Measurements from ENCODE around the gene PROSER2. TPM values are rescaled to one million over a fixed set of nuclear protein-coding genes. Genes with fewer than 3 reads are reported as not detected.

The PROSER2 gene
- total and polyA plus RNA-seq, 2 donors (not counting 3 experiments of a cell fraction or from before 2014, with no cell fraction given): 5.9 to 22.6 TPM

DNA sequence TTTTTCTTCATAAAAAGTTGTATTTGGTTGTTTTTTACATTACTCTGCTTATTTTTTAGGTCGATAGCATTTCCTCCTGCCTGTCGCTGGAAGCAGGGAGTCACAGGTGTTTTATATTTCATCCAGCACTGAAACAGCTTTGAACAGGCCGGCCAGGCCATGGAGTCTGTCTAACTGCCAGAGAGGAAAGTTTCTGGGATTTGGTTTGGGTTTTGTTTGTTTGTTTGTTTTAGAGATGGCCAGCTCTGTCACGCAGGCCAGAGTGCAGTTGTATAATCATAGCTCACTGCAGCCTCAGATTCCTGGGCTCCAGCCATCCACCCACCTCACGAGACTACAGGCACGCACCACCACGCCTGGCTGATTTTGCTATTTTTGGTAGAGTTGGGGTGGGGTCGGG lies 23.4 kb downstream of the PROSER2 start:
- no peak overlapping the region for H3K9ac ChIP-seq (replicated peaks; ENCODE audit: extremely low read depth, insufficient read depth, low read length)
- FAIRE-seq: no peak
- no peak for DNase-seq (ENCODE audit: low read depth, low spot score)
- no peaks in the 10 kb centered on the region for H3K27me3 ChIP-seq (ENCODE audit: control insufficient read depth in 2 of 2, insufficient read depth in 2 of 2, low read length in 2 of 2)
- BruUV-seq (replicated peaks): no TSS peak
- intact Hi-C loops (cut with micrococcal nuclease): no loop called here
- peaks cover 3% of the 10 kb centered on the region for H3K79me2 ChIP-seq (ENCODE audit: control insufficient read depth, insufficient read depth, low read length)
- TF ChIP-seq CTCF (IDR thresholded peaks at IDR 0.05; ENCODE audit: extremely low read depth in 1 of 2, insufficient read depth in 1 of 2, low read depth in 1 of 2, low read length in 2 of 2): no peak
- TF ChIP-seq GATA2 (IDR thresholded peaks at IDR 0.05; ENCODE audit: insufficient read depth, insufficient read length, low read depth, low read length): no peak
- TF ChIP-seq POLR2A (IDR thresholded peaks at IDR 0.05; ENCODE audit: low read depth, low read length): no peak
- no peak for TF ChIP-seq FOS (IDR thresholded peaks at IDR 0.05; ENCODE audit: borderline replicate concordance, insufficient read depth, low read length)
- no peak for TF ChIP-seq EZH2 (IDR thresholded peaks at IDR 0.05; ENCODE audit: borderline replicate concordance, low read depth, low read length, severe bottlenecking)
- TF ChIP-seq JUN (IDR thresholded peaks at IDR 0.05; ENCODE audit: borderline replicate concordance, insufficient read depth, insufficient read length, low read depth): no peak
- TF ChIP-seq, protein P1, sequence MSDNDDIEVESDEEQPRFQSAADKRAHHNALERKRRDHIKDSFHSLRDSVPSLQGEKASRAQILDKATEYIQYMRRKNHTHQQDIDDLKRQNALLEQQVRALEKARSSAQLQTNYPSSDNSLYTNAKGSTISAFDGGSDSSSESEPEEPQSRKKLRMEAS (IDR thresholded peaks at IDR 0.05; ENCODE audit: insufficient read depth, insufficient read length): no peak
- no peak for TF ChIP-seq POLR2AphosphoS5 (IDR thresholded peaks at IDR 0.05; ENCODE audit: insufficient read depth, low read depth, low read length)
- TF ChIP-seq MYC (IDR thresholded peaks at IDR 0.05; ENCODE audit: low read depth, low read length): no peak
- no peaks in the 10 kb centered on the region for H3K9me1 ChIP-seq (replicated peaks; ENCODE audit: control insufficient read depth, extremely low read depth, insufficient read depth, low read length)
- H3K9me3 ChIP-seq (replicated peaks; ENCODE audit: control insufficient read depth, insufficient read depth, low read length): no peaks in the 10 kb centered on the region
- H3K4me1 ChIP-seq (ENCODE audit: control insufficient read depth, extremely low read depth, insufficient read depth, low read length): no peaks in the 10 kb centered on the region
- H3K27ac ChIP-seq (ENCODE audit: insufficient read depth, low read depth, low read length): no peak overlapping the region
- no peaks in the 10 kb centered on the region for H3K36me3 ChIP-seq (ENCODE audit: control insufficient read depth in 2 of 2, extremely low read depth in 1 of 2, insufficient read depth in 2 of 2, low read length in 2 of 2)
- ChIA-PET POLR2A (no interaction called here), CTCF (interaction anchor here (0.8 to 1.2 kb wide), 2 partner anchors 27 to 64 kb away, joined by 3 to 4 read pairs; no protein-coding TSS in a partner anchor)
- dilution Hi-C loops (cut with MboI; ENCODE audit: extremely low pct_ligation_motif_present, low sequenced_read_pairs): no loop called here
- H3K4me3 ChIP-seq (replicated peaks in 1 of 3; ENCODE audit: insufficient read depth in 1 of 3, low read depth in 1 of 3, low read length in 3 of 3): no peak overlapping the region
- no peak overlapping the region for H2AFZ ChIP-seq (ENCODE audit: low read depth, low read length)
- H3K4me2 ChIP-seq (ENCODE audit: insufficient read depth, low read length): no peak overlapping the region
- peaks cover 2% of the 10 kb centered on the region for H4K20me1 ChIP-seq (replicated peaks; ENCODE audit: control insufficient read depth, extremely low read depth, insufficient read depth, low read length)
